Stimulated activated naive CD8-positive, alpha-beta T cell treated with anti-CD3 and anti-CD28 coated beads, Interleukin-15, Interleukin-2, amounts not matched to agents 100 U/mL and 50 U/mL, for 24 hours (primary cell): ENCODE measurements around the gene PRKAG2.
"Not testable (repeated sequence)": the region's sequence is repeated elsewhere in the genome, so short reads cannot be mapped to it uniquely, and the experiment has no call there.

Experiments used
- ATAC-seq: fragments of 150-1000 bp; cut with Tn5 transposase; one replicate; pipeline ENCODE4 v1.10.0; 2021
- DNase-seq: peaks from one replicate; pipeline ENCODE4 v3.0.0; 2021

Gene PRKAG2

DNA sequence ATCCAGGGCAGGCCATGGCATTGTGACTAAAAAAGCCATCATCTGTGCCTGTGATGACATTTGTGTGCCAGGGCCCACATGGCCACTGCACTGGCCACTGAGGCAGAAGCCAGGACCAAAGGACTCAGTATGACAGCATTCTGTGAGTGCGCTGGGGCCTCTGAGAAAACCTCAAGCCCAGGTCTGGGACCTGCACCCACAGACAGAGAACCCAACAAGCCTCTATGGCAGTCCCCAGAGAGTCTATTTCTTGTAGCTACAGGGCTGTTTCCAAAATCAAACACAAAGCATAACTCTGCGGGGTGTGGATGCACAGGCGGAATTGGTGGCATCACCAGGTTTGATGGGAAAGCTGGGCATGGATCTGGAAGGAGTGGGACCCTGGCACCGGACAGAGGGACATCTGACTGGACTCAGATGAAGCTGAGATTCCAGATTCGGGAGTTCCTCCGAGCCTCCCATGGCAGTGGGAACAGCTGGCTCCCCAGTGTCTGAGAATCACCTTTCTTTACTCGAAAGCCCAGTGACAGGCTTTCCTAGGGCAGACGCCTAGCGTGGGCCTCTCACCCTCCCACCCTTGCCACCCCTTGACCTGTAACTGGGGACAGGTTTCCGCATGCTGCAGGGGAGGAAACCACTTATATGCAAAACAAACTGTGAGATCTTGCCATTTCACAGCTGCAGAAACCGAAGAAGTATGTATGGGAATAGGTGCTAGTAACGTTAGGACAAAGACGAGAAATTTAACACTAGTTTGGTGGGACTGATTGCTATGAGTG is 286.7 kb downstream of the PRKAG2 start:
- DNase-seq (no peak), ATAC-seq (no peak)

GRCh38 chr7:151588982-151589381 is 287.9 kb downstream of the PRKAG2 start:
- ATAC-seq (no peak), DNase-seq (no peak)

DNA sequence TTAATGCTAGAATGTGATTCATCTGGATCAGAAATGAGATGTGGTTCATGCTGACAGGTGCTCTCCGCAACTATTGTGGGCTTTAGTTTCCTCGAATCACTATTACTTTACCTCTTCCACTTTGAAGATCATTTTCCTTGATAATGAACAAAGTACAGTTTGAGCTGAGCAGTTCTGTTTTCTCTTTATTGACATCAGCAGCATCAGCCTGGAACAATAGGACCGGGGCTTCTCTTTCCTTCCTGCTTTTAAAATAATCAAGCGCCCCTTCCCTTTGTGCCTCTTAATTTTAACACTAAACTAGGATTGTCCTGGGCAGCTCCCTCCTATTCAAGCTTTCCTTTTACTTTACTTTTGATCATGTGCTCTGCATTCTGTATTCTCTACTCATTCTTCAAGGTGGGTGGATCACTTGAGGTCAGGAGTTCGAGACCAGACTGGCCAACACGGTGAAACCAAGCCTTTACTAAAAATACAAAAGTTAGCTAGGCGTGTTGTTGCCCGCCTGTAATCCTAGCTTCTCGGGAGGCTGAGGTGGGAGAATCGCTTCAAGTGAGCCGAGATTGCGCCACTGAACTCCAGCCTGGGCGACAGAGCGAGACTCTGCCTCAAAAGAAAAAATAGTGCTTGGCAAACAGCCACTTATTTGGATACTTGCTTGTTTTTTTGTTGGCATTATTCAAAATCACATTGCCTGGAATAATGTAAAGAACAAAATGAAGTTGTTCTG is 290.2 kb downstream of the PRKAG2 start:
- no peak for DNase-seq

DNA sequence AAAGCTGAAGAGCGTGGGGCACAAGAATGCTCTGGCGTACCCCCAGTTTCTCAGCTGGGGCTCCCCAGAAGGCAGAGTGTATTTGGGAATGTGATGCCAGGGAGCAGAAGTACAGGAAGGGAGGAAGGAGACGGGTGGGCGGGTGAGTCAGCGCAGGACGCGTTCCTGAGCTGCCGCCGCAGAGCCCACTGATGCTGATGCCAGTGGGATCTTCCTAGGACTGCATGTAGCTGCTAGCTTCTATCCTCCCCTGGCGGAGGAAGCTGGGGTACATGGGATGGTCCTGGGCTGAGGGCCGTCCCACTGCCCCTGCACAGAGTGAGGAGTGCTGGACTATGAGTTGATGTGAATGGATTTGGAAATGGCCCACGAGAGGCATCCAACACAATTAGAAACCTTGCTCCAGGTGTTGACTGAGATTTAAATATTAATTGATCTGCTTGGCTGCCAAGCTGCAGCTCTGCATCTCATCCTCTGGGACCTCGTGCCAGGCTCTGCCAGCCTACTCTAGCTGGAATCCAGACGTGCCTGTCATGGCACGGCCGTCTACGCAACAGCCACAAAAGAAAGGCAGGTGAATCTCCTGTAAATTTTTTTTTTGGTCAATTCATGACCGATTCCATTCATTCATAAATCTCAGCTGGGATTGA is 291.0 kb downstream of the PRKAG2 start:
- no peak for ATAC-seq
- no peak for DNase-seq

More for the DNA sequence above, 290.2 kb downstream of the PRKAG2 start:
- ATAC-seq = no peak

GRCh38 chr7:151581741-151582140 is 295.2 kb downstream of the PRKAG2 start:
- DNase-seq = no peak
- ATAC-seq = no peak

- DNase-seq (no peak), ATAC-seq (no peak)
Observed at GRCh38 chr7:151579644-151580043, 297.3 kb downstream of the PRKAG2 start.

GRCh38 chr7:151575410-151575809 is 301.5 kb downstream of the PRKAG2 start:
- no peak for ATAC-seq
- no peak for DNase-seq

DNA sequence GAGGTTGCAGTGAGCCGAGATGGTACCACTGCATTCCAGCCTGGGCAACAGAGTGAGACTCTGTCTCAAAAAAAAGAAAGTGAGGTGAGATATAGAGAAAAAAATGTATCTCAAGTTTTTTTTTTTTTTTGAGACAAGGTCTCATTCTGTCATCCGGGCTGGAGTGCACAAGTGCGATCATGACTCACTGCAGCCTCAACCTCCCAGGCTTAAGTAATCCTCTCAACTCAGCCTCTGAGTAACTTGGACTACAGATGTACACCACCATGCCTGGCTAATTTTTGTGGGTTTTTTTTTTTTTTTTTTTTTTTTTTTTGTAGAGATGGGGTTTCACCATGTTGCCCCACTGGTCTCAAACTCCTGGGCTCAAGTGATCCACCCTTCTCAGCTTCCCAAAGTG is 303.9 kb downstream of the PRKAG2 start:
- not testable (repeated sequence) for DNase-seq, ATAC-seq

DNA sequence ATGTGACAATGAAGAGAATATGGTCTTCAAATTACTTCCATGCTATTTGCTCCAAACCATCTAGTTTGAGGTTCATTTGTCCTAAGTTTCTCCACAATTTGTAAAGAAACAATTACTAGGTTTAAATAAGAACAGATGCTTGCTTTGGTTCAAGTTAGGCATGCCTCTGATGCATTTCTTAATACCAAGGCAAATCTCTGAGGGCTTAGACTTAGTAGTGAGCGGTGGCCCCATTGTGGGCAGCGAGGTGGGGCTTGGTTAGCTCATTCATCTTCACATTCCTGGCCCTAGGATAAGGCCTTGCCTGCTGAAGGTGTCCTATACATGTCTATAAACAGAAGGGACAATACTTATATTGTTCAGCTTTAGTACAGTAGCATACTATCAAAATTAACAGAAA is 304.8 kb downstream of the PRKAG2 start:
- DNase-seq = no peak
- no peak for ATAC-seq

- ATAC-seq (no peak), DNase-seq (no peak)
Observed at GRCh38 chr7:151571471-151571870, 305.4 kb downstream of the PRKAG2 start.

- no peak for DNase-seq
- ATAC-seq = no peak
Observed at GRCh38 chr7:151570366-151570915, 306.5 kb downstream of the PRKAG2 start.

DNA sequence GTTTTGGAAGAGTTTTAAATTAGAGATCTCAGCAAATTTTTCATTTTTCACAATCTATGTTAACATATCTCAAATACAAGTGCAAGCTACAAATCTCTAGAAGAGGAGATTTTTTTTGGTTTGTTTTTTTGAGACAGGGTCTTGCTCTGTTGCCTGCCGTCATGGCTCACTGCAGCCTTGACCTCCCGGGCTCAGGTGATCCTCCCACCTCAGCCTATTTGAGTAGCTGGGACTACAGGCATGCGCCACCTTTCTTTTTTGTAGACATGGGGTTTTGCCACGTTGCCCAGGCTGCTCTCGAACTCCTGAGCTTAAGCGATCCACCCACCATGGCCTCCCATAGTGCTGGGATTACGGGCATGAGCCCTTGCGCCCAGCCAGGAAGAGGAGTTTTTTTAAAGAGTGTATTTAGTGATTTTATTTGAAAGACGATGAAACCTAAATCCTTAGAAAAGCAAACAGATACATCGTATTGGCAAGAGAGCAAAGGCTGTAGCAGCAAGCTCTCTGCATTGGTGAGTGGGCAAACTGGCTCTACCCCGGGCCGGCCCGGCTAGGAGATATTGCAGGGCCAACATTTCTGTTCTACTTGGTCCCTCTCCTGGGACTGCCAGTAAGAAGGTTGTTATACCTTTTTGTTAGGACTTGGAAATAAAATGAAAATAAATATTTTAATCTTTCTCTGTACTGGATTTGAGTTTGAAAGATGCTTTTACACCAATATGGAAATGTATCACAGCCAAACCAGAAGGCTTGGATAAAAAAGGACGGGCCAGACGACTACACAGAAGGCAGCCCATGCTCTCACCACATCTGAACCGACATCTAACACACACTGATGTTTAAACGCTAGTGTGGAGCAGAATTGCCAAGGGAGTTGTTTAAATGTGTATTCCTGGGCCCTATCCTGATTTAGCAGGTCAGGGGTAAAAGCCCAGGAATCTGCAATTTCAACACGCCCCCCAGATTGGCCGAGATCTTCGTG is 307.7 kb downstream of the PRKAG2 start:
- DNase-seq (no peak), ATAC-seq (no peak)

DNA sequence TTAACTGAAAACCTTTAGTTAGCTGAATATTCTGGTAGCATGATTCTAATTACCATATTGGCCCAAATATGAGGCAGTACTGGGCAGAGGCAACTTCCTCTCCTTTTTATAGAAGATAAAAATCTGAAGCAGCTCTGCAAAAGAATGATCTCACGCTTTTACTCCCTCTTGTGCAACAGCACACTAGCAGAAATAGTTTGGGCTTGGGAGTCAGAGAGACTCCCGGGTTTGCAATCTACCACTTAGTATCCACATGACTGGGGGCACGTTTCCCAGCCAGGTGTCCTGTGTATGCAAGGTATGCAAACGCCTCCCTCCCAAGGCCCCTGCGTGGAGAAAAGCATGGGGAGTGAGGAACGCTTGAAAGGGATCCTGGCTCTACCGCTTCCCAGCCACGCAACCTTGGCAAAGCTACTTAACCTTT is 310.0 kb downstream of the PRKAG2 start:
- ATAC-seq (no peak), DNase-seq (no peak)

DNA sequence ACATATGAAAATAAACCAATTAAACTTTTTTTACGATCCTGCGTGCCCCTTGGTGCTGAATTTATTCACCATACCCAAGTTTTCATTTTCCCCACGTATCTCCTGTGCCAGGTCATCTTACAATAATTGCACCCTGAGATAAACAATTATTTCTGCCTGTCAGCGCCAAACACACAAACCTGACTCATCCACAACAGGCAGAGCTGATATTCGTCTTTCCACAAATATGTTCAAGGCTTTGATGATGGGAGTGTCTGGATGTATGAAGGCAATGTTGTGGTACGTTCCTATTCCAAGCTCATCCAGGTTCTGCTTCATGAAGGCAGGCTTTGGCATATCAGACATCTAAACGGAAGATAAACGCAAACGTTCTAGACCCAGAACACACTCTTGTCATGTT is 311.4 kb downstream of the PRKAG2 start:
- ATAC-seq = no peak

DNA sequence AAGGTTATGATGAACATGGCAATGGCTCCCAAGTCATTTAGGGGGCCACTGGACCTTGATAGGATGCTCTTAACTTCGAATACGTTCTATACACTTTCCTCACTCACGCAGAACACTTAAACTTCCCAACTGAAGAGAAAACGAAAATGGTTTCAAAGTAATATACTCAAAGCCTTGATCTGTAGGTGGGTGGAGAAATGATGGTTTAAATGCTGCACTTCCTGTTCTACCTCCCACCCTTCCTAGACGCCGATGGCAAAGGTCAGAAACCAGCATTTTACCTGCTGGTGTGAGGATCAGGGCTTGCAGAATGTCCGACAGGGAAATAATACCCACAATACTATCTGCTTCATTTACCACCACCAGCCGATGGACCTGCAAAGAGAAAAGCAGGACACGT is 316.7 kb downstream of the PRKAG2 start:
- ATAC-seq (no peak), DNase-seq (peak; percentile 8)

More for the DNA sequence above, 311.4 kb downstream of the PRKAG2 start:
- DNase-seq = no peak

DNA sequence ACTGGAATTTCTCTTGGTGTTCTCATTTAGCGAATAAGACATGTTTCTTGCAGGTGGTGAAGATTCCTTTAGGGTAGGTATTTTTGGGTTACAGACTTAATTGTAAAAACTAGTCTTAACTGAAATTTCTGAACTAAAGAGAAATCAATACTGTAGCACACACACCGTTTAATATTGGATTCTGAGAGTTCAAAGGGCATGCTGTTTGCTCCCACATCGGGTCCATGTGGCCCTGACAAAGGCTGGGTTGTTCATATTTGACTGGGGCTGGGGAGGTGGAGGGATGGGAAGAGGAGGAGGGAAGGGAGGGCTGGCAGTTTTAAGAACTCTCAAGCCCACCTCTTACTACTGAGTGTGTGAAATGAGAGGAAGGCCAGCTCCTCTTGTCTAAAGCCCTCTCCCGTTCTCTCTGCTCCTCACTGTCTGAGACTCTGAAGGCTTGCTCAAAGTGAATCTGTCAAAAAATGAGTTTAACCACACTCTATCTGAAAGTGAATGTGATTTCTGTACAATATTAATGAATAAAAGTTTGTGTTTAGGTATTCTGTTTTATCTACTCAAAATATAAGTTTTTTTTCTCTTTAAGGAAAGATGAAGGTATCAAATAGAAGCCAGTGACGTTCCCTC is 317.2 kb downstream of the PRKAG2 start:
- DNase-seq (no peak), ATAC-seq (no peak)

- no peak for DNase-seq
- no peak for ATAC-seq
Observed at GRCh38 chr7:151558575-151558974, 318.3 kb downstream of the PRKAG2 start.

DNA sequence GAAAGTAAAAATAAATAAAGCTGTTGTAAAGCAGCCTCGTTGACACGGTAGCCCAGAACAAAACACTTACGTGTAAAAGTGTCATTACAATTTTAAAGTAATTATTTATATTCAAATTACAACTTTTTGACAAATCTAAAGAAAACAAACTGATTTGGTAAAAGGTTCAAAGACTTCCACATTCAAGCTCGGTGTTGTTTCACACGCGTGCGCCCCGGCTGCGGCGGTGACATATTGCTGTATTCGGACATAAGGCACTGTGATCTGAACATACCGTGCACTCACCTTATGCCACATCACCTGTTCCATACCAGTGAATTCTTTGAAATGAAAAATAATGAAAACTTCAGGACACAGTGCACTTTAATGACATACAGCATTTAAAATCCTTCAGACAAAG is 320.3 kb downstream of the PRKAG2 start:
- no peak for ATAC-seq
- no peak for DNase-seq

- ATAC-seq = no peak
- DNase-seq = no peak
Observed at GRCh38 chr7:151553356-151553755, 323.6 kb downstream of the PRKAG2 start.

DNA sequence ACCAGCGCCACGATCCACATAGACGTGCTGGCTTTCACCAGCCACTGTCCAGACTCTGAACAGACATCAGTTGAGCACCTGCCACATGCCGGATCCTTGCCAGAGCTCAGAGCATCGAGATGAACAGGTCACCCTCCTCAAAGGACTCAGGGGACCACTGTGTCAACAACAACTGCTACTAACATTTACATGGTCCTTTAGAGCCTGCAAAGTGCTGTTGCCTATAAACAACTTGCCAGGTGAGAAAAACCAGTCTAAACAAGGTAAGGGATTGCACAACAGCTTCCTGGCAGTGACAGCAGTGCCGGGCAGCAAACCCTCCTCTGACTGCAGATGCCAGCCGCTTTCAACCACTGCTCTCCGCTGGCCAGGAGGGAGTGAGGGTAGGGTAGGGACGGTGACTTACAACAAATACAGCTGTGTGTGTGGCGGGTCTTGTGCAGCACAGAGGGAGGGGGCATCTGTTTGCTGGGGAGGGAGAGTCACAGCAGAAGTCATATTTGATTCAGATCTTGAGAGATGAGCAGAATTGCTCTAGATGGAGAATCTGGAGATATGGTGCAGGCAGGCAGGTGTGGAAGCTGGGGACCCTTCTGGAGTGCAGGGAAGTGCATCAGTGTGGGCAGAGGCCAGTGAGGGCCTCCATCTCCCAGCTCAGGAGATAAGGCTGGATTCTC is 324.4 kb downstream of the PRKAG2 start:
- ATAC-seq = no peak
- DNase-seq = no peak

DNA sequence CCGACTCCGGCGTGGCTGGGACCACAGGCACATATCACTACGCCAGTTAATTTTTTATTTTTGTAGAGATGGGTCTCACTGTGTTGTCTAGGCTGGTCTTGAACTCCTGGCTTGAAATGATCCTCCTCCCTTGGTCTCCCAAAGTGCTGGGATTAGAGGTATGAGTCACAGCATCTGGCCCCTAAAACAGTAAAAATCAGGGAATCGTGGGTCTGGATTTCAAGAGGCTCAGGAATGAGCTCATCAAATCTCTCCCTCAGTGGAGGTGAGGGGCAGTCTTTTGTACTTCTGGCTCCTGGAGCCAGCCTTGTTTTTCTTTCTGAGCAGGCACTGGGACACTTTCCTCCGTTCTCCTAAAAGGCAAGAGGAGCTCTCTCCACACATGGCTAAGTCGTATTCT is 325.1 kb downstream of the PRKAG2 start:
- no peak for ATAC-seq

More for the DNA sequence above, 325.1 kb downstream of the PRKAG2 start:
- no peak for DNase-seq
